Upper lobe of left lung (tissue), 4 donors: Measurements from ENCODE around the gene PIM1.

Experiments
- CTCF ChIP-seq, 6 experiments: fragments of 450-650 bp in 4 of 6; fragments of 200-600 bp in 2 of 6; sonication (generic) in 2 of 6; IDR thresholded peaks; one replicate each; pipeline ENCODE4 v1.5.1; 2016 to 2019; ENCODE audit warnings: antibody characterized with exemption in 6 of 6
- POLR2AphosphoS5 ChIP-seq, 2 donors: sonication (generic); formaldehyde crosslinking; IDR thresholded peaks; one replicate each; pipeline ENCODE4 v1.5.1; 2017; ENCODE audit warnings: antibody characterized with exemption in 2 of 2

GRCh38 chr6:37207903-37208456, 38.0 kb downstream of the PIM1 start:
- TF ChIP-seq CTCF (IDR thresholded peaks at IDR 0.05) (peak; percentile 79 to 91 (median 85)), POLR2AphosphoS5 (IDR thresholded peaks at IDR 0.05) (no peak)
